Mesodermal cell (in vitro differentiated cells): ENCODE data around the gene SMURF2.
"Not testable (repeated sequence)": the region's sequence is repeated elsewhere in the genome, so short reads cannot be mapped to it uniquely, and the experiment has no call there.

Experiments used
- H3K27ac ChIP-seq: 2 replicates; pipeline ENCODE4 v1.7.0; 2013; ENCODE audit warnings: mild to moderate bottlenecking, low read depth, low read length, moderate library complexity; ENCODE audit not compliant: severe bottlenecking
- H3K36me3 ChIP-seq: 2 replicates; pipeline ENCODE4 v1.7.1; 2013; ENCODE audit warnings: mild to moderate bottlenecking, low read length, moderate library complexity; ENCODE audit not compliant: control insufficient read depth, insufficient read depth
- H3K4me1 ChIP-seq: one replicate; pipeline ENCODE4 v1.7.1; 2013; ENCODE audit warnings: mild to moderate bottlenecking, low read length; ENCODE audit not compliant: insufficient read depth, control insufficient read depth, poor library complexity, severe bottlenecking
- H3K4me3 ChIP-seq: 2 replicates; pipeline ENCODE4 v1.7.0; 2013; ENCODE audit warnings: low read length, control low read depth, mild to moderate bottlenecking; ENCODE audit not compliant: insufficient read depth, poor library complexity, severe bottlenecking; ENCODE audit errors: extremely low read depth
- H3K9me3 ChIP-seq: 2 replicates; pipeline ENCODE4 v1.7.1; 2013; ENCODE audit warnings: mild to moderate bottlenecking, low read length, moderate library complexity; ENCODE audit not compliant: control insufficient read depth
- WGBS, 2 experiments: methylation state at CpG; one replicate each; pipeline ENCODE4 v1.1.5; 2013; ENCODE audit warnings: missing lambda C conversion rate in 2 of 2; ENCODE audit not compliant: insufficient coverage in 2 of 2; 5-methylcytosine and 5-hydroxymethylcytosine counted together

SMURF2 gene

DNA sequence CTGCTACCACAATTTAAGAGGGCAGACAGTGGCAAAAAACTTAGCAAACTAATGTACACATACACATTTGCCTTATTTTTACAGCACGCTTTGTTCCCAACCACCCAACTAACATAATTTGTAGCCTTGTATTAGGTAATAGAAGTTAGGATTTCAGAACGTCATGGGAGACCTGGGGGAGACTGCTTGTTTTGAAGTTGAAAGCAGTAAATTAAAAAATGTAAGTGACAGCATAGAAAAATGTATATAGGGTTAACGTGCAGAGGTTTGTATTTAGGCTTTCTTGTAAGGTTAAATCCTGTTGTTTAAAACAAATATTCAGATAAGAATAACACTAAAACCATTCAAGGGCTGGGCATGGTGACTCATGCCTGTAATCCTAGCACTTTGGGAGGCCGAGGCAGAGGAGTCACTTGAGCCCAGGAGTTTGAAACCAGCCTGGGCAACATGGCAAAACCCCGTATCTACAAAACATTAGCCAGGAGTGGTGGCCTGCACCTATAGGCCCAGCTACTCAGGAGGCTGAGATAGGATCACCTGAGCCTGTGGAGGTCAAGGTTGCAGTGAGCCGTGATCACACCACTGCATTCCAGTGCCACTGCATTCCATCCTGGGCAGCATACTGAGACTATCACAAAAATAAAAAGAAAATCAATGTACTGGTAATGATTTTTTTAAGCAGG lies 2.3 kb upstream of the SMURF2 start:
- not testable (repeated sequence) for H3K9me3 ChIP-seq, H3K4me1 ChIP-seq, H3K4me3 ChIP-seq, H3K36me3 ChIP-seq
- WGBS, 2 experiments, result 51 to 100% methylated on average over 1 to 2 of the region's 6 CpGs
- peak overlapping the region; percentile 53 for H3K27ac ChIP-seq

DNA sequence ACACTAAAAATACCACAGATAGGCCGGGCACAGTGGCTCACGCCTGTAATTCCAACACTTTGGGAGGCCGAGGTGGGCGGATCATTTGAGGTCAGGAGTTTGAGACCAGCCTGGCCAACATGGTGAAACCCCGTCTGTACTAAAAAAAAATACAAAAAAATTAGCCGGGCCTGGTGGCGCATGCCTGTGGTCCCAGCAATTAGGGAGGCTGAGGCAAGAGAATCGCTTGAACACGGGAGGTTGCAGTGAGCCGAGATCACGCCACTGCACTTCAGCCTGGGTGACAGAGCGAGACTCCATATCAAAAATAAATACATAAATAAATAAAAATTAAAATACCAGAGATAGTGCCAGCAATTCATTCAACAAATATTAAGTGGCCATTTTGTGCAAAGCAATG lies 1.7 kb upstream of the SMURF2 start:
- H3K27ac ChIP-seq, H3K36me3 ChIP-seq, H3K4me1 ChIP-seq, H3K4me3 ChIP-seq, H3K9me3 ChIP-seq: not testable (repeated sequence)
- 89 to 97% methylated on average over 7 to 10 of the region's 12 CpGs for WGBS, 2 experiments

DNA sequence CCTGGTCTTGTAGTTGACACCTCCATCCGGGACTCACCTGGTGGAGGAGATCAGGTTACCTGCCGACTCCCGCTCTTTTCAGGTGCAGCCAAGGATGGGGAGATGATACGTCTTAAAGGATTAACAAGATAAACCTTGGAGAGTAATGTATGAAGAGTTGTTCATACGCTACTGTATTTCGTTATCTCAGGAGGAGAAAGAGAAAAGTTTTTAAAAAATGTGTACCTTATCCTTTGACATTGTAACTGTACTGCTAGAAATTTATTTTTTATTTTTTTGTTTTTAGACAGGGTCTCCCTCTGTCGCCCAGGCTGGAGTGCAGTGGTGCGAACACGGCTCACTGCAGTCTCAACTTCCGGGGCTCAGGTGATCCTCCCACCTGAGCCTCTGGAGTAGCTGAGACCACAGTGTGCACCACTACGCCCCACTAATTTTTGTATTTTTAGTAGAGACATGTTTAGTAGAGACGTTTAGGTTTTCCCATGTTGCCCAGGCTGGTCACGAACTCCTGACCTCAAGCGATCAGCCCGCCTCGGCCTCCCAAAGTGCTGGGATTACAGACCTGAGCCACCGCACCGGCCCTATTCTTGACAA lies 764 bp upstream of the SMURF2 start:
- Histone ChIP-seq H3K4me1 (peaks cover 6% of the 10 kb centered on the region), H3K36me3 (peaks cover 10% of the 10 kb centered on the region), H3K27ac (peak overlapping the region; percentile 68), H3K9me3 (no peaks in the 10 kb centered on the region), H3K4me3 (peak overlapping the region; percentile 76)
- 53 to 61% methylated on average over 13 to 15 of the region's 18 CpGs for WGBS, 2 experiments

DNA sequence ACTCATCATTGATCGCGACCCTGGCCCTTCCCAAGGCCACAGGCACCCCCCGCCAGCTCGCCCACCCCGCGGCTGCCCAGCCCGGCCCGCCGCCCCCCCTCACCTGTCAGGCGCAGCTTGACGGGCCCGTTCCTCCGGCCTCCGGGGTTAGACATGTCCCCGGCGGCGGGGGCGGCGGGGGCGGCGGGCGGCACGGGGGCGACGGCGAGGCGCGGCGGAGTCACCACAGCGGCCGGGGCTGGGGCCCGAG lies 456 bp downstream of the SMURF2 start:
- WGBS, 2 experiments, result 0% methylated on average over 3 to 12 of the region's 32 CpGs
- Histone ChIP-seq H3K27ac (peak overlapping the region; percentile 1), H3K36me3 (peaks cover 22% of the 10 kb centered on the region), H3K9me3 (no peaks in the 10 kb centered on the region), H3K4me3 (peak overlapping the region; percentile 76), H3K4me1 (peaks cover 6% of the 10 kb centered on the region)

DNA sequence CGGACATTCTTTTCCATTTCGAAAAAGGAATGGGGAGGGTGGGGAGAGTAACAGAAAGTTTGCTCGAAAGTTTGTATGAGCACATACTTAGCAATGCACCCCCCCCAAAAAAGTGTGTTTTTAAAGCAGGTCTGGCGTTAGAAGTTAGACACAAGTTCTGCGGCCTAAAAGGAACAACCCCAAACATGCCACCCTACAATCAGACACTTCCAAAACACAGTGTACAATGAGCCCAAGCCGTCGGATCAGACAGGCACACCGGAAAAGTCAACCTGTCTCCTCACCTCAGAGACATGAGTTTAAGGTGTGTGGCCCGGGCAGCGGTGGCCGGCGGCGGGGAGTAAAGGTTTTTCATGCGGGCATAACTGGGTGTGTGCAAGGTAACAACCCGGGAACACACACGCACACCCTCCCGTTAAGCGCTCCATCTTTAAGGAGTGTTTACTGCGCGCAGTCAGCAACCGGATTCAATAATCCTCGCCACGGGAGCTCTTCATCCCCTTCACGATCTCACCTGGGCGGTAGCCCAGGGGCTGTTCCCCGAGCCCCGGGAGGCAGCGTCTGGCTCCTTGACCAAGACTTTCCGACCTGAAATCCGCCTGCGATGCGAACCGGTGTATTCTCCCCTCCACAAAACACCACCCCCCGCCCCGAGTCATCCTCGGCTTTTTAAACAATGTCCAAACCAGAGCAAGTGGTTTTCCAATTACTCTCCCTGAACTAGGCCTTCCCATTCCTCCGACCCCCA lies 955 bp downstream of the SMURF2 start:
- Histone ChIP-seq H3K36me3 (peaks cover 25% of the 10 kb centered on the region), H3K27ac (peak overlapping the region; percentile 1), H3K4me3 (peak overlapping the region; percentile 76)
- H3K4me1 ChIP-seq, H3K9me3 ChIP-seq: not testable (repeated sequence)
- whole genome bisulfite sequencing, 2 experiments, result 0% methylated on average over 20 to 25 of the region's 37 CpGs

DNA sequence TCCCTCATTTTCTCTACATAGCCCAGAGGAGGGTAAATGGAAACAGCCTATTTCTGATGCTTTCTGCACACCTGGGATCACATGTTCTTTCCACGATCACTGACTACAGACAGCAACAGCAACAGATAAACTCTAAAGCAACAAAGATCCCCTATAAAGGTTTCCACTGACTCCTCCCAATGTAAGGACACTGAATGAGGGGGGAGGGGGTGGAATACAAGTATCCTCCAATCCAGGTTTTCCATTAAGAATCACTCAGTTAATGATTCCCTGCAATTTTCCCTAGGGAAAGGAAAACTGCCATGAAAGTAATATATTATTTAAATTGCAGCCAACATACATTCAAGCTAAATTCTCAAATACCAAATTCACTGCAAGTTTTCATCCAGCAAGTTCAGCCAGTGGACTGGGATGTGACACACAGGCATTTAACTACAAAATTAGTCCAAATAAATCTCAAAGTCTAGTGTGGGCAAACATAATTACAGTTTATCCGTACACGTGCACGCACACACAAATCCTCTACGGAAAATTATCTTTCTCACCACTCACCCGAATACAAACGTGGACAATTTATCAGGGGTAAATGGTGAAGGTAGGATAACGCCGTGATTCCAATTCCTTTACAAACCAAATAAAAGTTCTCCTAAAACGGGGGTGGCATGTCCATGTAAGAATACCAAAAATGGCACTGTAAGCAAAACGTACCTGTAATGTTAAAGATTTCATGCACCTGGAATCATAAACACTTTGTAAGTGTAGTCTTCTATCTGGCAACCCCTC lies 1.7 kb downstream of the SMURF2 start:
- Histone ChIP-seq H3K27ac (peak overlapping the region; percentile 36), H3K4me3 (peak overlapping the region; percentile 76), H3K36me3 (peaks cover 30% of the 10 kb centered on the region)
- not testable (repeated sequence) for H3K9me3 ChIP-seq, H3K4me1 ChIP-seq
- WGBS, 2 experiments, result 14% methylated on average over 1 of the region's 11 CpGs; no CpG with 5 or more reads in 1 of the 2 experiments

DNA sequence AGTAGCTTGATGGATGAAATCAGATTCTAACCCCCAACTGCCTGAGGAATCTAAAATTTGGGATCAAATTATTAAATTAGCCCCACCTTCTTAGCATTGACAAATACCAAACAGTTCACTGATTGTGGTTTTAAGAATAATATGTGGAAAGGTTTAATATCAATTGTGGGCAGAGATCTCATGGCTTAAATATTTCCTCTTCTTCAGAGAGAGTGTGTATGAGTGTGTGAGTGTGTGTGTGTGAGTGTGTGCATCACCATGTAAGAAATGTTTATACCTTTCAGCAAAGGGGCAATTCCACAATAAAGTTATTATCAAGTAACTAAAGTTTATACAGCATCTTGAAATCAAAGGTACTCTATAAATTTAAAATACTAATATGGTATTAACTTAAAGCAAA lies 3.2 kb downstream of the SMURF2 start:
- no peaks in the 10 kb centered on the region for H3K9me3 ChIP-seq
- no peak overlapping the region for H3K27ac ChIP-seq
- H3K4me3 ChIP-seq, result peak overlapping the region; percentile 76
- H3K36me3 ChIP-seq, result peaks cover 42% of the 10 kb centered on the region
- peaks cover 2% of the 10 kb centered on the region for H3K4me1 ChIP-seq

DNA sequence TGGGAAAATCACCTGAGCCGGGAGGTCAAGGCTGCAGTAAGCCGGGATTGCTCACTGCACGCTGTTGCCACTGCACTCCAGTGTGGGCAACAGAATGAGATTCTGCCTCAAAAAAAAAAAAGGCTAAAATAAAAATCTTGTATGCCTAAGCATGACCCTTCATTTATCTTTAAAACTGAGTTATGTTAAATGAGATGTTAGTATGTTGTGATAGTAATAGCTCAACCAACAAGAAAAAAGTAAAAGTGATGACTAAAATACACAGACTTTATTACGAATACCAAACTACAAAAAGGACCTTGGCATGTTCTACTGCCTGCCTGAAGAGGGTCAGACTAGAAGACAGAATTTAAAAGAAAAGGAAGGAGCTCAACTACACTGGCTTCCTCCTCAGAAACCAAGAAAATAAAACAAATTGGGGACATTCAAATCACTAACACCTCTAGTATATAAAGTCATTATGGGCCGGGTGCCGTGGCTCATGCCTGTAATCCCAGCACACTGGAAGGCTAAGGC lies 4.4 kb downstream of the SMURF2 start:
- WGBS, 2 experiments, result 92 to 96% methylated on average over 3 to 5 of the region's 6 CpGs
- Histone ChIP-seq H3K36me3 (peaks cover 52% of the 10 kb centered on the region), H3K4me1 (peaks cover 10% of the 10 kb centered on the region), H3K27ac (no peak overlapping the region), H3K4me3 (peak overlapping the region; percentile 76), H3K9me3 (no peaks in the 10 kb centered on the region)

DNA sequence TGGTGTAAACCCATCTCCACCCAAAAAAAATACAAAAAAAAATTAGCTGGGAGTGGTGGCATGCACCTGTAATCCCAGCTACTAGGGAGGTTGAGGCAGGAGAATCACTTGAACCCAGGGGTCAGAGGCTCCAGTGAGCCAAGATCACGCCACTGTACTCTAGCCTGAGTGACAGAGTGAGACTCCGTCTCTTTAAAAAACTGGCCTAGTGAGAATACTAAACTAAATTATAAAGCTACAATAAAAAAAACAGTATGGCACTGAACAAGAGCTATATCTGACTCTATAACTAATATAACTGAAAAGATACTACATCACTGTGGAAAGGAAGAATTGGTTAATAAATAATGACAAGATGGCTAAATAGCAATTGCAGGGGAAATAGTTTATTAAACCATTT lies 6.4 kb downstream of the SMURF2 start:
- peaks cover 55% of the 10 kb centered on the region for H3K36me3 ChIP-seq
- no peak overlapping the region for H3K27ac ChIP-seq
- H3K4me1 ChIP-seq, result peaks cover 17% of the 10 kb centered on the region
- peak overlapping the region; percentile 14 for H3K4me3 ChIP-seq
- no CpG with 5 or more reads among the region's 2 CpGs for WGBS, 2 experiments
- no peaks in the 10 kb centered on the region for H3K9me3 ChIP-seq

DNA sequence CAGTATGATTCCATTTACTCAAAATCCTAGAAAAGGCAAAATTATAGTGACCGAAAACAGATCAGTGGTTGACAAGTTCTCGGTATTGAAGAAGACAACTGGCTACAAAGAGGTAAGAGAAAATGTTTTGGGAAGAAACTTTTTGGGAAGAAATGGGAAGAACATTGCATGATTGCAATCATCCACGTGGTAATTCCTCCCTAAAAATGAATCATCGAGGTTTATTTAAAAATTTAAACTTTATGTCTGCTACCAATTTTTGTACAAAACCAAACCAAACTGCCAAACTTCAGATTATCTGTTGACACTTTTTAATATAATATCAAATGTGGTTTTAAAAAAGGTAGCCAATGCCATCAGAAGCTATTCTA lies 8.1 kb downstream of the SMURF2 start:
- peak overlapping the region; percentile 17 for H3K27ac ChIP-seq
- no peaks in the 10 kb centered on the region for H3K9me3 ChIP-seq
- H3K4me3 ChIP-seq, result peak overlapping the region; percentile 20
- peaks cover 60% of the 10 kb centered on the region for H3K36me3 ChIP-seq
- WGBS, 2 experiments, result 100% methylated on average over 1 to 2 of the region's 4 CpGs
- H3K4me1 ChIP-seq, result peaks cover 22% of the 10 kb centered on the region
